Endothelial cell (in vitro differentiated cells): ENCODE data around the gene CLECL1. TPM values are rescaled to one million over a fixed set of nuclear protein-coding genes. Genes with fewer than 3 reads are reported as not detected.

Source experiments
- DNase-seq: peaks from one replicate; pipeline ENCODE4 v3.0.0; 2021; ENCODE audit warnings: low spot score
- H3K27ac Mint-ChIP-seq: one replicate; pipeline ENCODE4 v1.8.0; 2021; ENCODE audit warnings: mixed read lengths, inconsistent platforms; ENCODE audit not compliant: unreplicated experiment
- H3K27me3 Mint-ChIP-seq: one replicate; pipeline ENCODE4 v1.8.0; 2021; ENCODE audit warnings: mild to moderate bottlenecking, moderate library complexity, mixed read lengths, inconsistent platforms; ENCODE audit not compliant: unreplicated experiment
- H3K36me3 Mint-ChIP-seq: one replicate; pipeline ENCODE4 v1.8.0; 2021; ENCODE audit warnings: mild to moderate bottlenecking, low read depth, mixed read lengths, inconsistent platforms; ENCODE audit not compliant: unreplicated experiment
- H3K4me1 Mint-ChIP-seq: one replicate; pipeline ENCODE4 v1.8.0; 2021; ENCODE audit warnings: mild to moderate bottlenecking, mixed read lengths, inconsistent platforms; ENCODE audit not compliant: unreplicated experiment
- H3K4me3 Mint-ChIP-seq: one replicate; pipeline ENCODE4 v1.8.0; 2021; ENCODE audit warnings: mild to moderate bottlenecking, mixed read lengths, inconsistent platforms; ENCODE audit not compliant: unreplicated experiment
- H3K9me3 Mint-ChIP-seq: one replicate; pipeline ENCODE4 v1.8.0; 2021; ENCODE audit warnings: mixed read lengths, inconsistent platforms; ENCODE audit not compliant: unreplicated experiment
- total RNA-seq: library from RNA; stranded (reverse); fragmentation: NEBNext Ultra II Directional; extraction: Animal tissue kit (Norgen Biotek cat#: 25700); gene quantifications from one replicate; pipeline ENCODE4 v1.2.1, GENCODE V29; 2021; ENCODE audit not compliant: unreplicated experiment
- TF ChIP-seq, protein P1 (sequence below): fragments of 200-600 bp; sonication (generic); IDR thresholded peaks from one replicate; pipeline ENCODE4 v1.5.0; 2021; ENCODE audit warnings: antibody characterized with exemption; ENCODE audit not compliant: unreplicated experiment

CLECL1 gene
- total RNA-seq, 1 donor from 2014 or later = not detected

DNA sequence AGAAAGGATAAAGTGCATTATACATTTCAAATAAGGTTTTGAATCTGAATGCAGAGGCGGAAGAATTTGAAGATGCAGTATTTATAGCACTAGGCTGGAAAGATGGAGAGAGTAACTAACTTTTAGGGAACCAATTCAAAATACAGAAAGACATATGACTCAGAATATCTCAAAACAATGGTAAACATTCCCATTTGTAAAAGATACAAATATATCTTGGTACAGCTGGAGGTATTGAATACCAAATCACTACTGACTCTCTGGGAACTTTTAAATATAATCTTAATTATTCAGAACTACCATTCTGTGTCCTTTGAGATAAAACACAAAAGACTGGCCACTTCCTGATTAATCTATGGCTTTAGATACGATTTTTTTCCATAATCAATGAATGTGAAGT is 22.7 kb upstream of the CLECL1 start:
- Mint-ChIP-seq H3K4me1 (peaks cover 4% of the 10 kb centered on the region), H3K4me3 (no peak overlapping the region), H3K9me3 (no peaks in the 10 kb centered on the region), H3K36me3 (no peaks in the 10 kb centered on the region), H3K27me3 (no peaks in the 10 kb centered on the region), H3K27ac (no peak overlapping the region)
- TF ChIP-seq, protein P1, sequence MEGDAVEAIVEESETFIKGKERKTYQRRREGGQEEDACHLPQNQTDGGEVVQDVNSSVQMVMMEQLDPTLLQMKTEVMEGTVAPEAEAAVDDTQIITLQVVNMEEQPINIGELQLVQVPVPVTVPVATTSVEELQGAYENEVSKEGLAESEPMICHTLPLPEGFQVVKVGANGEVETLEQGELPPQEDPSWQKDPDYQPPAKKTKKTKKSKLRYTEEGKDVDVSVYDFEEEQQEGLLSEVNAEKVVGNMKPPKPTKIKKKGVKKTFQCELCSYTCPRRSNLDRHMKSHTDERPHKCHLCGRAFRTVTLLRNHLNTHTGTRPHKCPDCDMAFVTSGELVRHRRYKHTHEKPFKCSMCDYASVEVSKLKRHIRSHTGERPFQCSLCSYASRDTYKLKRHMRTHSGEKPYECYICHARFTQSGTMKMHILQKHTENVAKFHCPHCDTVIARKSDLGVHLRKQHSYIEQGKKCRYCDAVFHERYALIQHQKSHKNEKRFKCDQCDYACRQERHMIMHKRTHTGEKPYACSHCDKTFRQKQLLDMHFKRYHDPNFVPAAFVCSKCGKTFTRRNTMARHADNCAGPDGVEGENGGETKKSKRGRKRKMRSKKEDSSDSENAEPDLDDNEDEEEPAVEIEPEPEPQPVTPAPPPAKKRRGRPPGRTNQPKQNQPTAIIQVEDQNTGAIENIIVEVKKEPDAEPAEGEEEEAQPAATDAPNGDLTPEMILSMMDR = no peak
- DNase-seq = no peak

DNA sequence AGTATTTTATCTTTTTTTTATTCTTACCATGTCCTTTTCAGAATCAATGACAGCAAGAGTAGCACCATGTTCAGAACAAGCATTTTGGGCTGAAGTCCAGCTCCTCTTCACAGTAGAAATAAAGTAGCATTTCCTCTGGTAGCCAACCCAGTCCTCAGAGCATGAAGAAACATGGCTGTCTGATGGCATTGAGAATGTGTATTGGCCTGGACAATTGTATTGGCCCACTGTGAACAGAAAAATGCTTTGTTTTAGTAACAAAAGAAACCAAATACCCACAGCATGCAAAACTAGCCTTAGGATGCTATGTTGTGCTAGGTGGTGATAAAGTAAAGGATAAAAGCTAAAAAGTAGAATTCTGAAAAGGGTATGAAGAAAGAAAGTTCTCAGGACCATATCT is 22.1 kb upstream of the CLECL1 start:
- TF ChIP-seq, protein P1 = no peak
- Mint-ChIP-seq H3K27ac (no peak overlapping the region), H3K27me3 (no peaks in the 10 kb centered on the region), H3K36me3 (no peaks in the 10 kb centered on the region), H3K4me3 (no peak overlapping the region), H3K9me3 (no peaks in the 10 kb centered on the region), H3K4me1 (peaks cover 4% of the 10 kb centered on the region)
- DNase-seq = no peak

- Mint-ChIP-seq H3K27ac (no peak overlapping the region), H3K27me3 (no peaks in the 10 kb centered on the region)
Measured at GRCh38 chr12:9754099-9754927, 21.4 kb upstream of the CLECL1 start.

GRCh38 chr12:9753498-9753897 is 20.6 kb upstream of the CLECL1 start:
- H3K27me3 Mint-ChIP-seq = no peaks in the 10 kb centered on the region
- H3K9me3 Mint-ChIP-seq = no peaks in the 10 kb centered on the region
- no peak for DNase-seq
- no peak overlapping the region for H3K27ac Mint-ChIP-seq
- no peaks in the 10 kb centered on the region for H3K36me3 Mint-ChIP-seq
- H3K4me1 Mint-ChIP-seq = no peaks in the 10 kb centered on the region
- H3K4me3 Mint-ChIP-seq = no peak overlapping the region
- TF ChIP-seq, protein P1 = no peak

More at GRCh38 chr12:9754099-9754927, 21.4 kb upstream of the CLECL1 start:
- Mint-ChIP-seq H3K4me1 (no peaks in the 10 kb centered on the region), H3K9me3 (no peaks in the 10 kb centered on the region), H3K36me3 (no peaks in the 10 kb centered on the region), H3K4me3 (no peak overlapping the region)
- TF ChIP-seq, protein P1 = no peak
- DNase-seq = no peak

- Mint-ChIP-seq H3K27ac (no peak overlapping the region), H3K9me3 (no peaks in the 10 kb centered on the region), H3K4me3 (no peak overlapping the region), H3K36me3 (no peaks in the 10 kb centered on the region), H3K27me3 (no peaks in the 10 kb centered on the region), H3K4me1 (no peaks in the 10 kb centered on the region)
- TF ChIP-seq, protein P1 = no peak
- DNase-seq = no peak
Measured at GRCh38 chr12:9753073-9753472, 20.2 kb upstream of the CLECL1 start.
